Urothelium cell line (cell line): ENCODE results near the gene JAKMIP1.
A peak's percentile ranks its signal among the peaks of the same experiment; 100 is the strongest.

Experiments used
- DNase-seq: peaks from one replicate; pipeline ENCODE4 v3.0.0; 2011; ENCODE audit warnings: low spot score, mixed read lengths
- FAIRE-seq: peaks from 2 replicates; lab custom pipeline; 2011; peaks lifted over from hg19 to GRCh38; lab: Jason Lieb, UNC

The JAKMIP1 gene

GRCh38 chr4:6106156-6106555 is 94.2 kb downstream of the JAKMIP1 start:
- DNase-seq (no peak), FAIRE-seq (no peak)

- FAIRE-seq (no peak), DNase-seq (no peak)
These were observed 94.9 kb downstream of the JAKMIP1 start for GRCh38 chr4:6105311-6105911.

- no peak for FAIRE-seq
These were observed 95.7 kb downstream of the JAKMIP1 start for GRCh38 chr4:6104541-6105130.

GRCh38 chr4:6097581-6097980 is 102.8 kb downstream of the JAKMIP1 start:
- FAIRE-seq: no peak
- DNase-seq: no peak

More at GRCh38 chr4:6104541-6105130, 95.7 kb downstream of the JAKMIP1 start:
- no peak for DNase-seq

GRCh38 chr4:6095897-6096296 is 104.5 kb downstream of the JAKMIP1 start:
- DNase-seq (no peak), FAIRE-seq (no peak)

- FAIRE-seq (no peak), DNase-seq (peak; percentile 43)
These were observed 105.2 kb downstream of the JAKMIP1 start for GRCh38 chr4:6095023-6095752.

- no peak for DNase-seq
- no peak for FAIRE-seq
These were observed 106.7 kb downstream of the JAKMIP1 start for GRCh38 chr4:6093671-6094070.

- FAIRE-seq (no peak), DNase-seq (no peak)
These were observed 107.4 kb downstream of the JAKMIP1 start for GRCh38 chr4:6092971-6093370.

- no peak for FAIRE-seq
- DNase-seq: no peak
These were observed 108.2 kb downstream of the JAKMIP1 start for GRCh38 chr4:6092131-6092530.

- no peak for DNase-seq
- no peak for FAIRE-seq
These were observed 109.4 kb downstream of the JAKMIP1 start for GRCh38 chr4:6090931-6091330.

GRCh38 chr4:6088950-6089349 is 111.4 kb downstream of the JAKMIP1 start:
- DNase-seq: no peak
- no peak for FAIRE-seq

- no peak for FAIRE-seq
- peak; percentile 20 for DNase-seq
These were observed 112.5 kb downstream of the JAKMIP1 start for GRCh38 chr4:6087669-6088341.

- no peak for DNase-seq
- FAIRE-seq: no peak
These were observed 113.5 kb downstream of the JAKMIP1 start for GRCh38 chr4:6086846-6087245.

- no peak for FAIRE-seq
- no peak for DNase-seq
These were observed 114.4 kb downstream of the JAKMIP1 start for GRCh38 chr4:6085691-6086628.

GRCh38 chr4:6085028-6085690 is 115.2 kb downstream of the JAKMIP1 start:
- FAIRE-seq: no peak
- DNase-seq: no peak

GRCh38 chr4:6079965-6080364 is 120.4 kb downstream of the JAKMIP1 start:
- DNase-seq: no peak
- no peak for FAIRE-seq

- no peak for FAIRE-seq
- DNase-seq: no peak
These were observed 121.8 kb downstream of the JAKMIP1 start for GRCh38 chr4:6078560-6078959.

GRCh38 chr4:6076391-6076790 is 124.0 kb downstream of the JAKMIP1 start:
- FAIRE-seq (no peak), DNase-seq (no peak)

GRCh38 chr4:6074758-6075157 is 125.6 kb downstream of the JAKMIP1 start:
- DNase-seq (no peak), FAIRE-seq (no peak)
